Bronchial smooth muscle cell (primary cell): ENCODE results near the gene LSM2. TPM values are rescaled to one million over a fixed set of nuclear protein-coding genes. Genes with fewer than 3 reads are reported as not detected.

Experiments used
- total RNA-seq: library from RNA; depleted of rRNA; stranded (reverse); fragments of >200 nt; gene quantifications from 2 replicates; pipeline ENCODE4 v1.2.1, GENCODE V29; 2014

LSM2 gene
- total RNA-seq, result 17.8 and 19.1 TPM in 2 replicates

GRCh38 chr6:31806470-31807272 is at the start of gene LSM2:
TSS of gene LSM2 (minus strand) at chr6:31806966. CDS start at chr6:31806757, 209 bp downstream.

GRCh38 chr6:31827286-31828079 is 20.7 kb upstream of the LSM2 start, which contains the start of gene HSPA1B:
TSS of gene HSPA1B (plus strand) at chr6:31827738. CDS start at chr6:31827951, 213 bp downstream.

GRCh38 chr6:31815025-31815838 is 8.5 kb upstream of the LSM2 start, which contains the start of the genes HSPA1A and HSPA1L:
TSS of gene HSPA1A (plus strand) at chr6:31815543. CDS start at chr6:31815757, 214 bp downstream.
TSS of gene HSPA1L (minus strand) at chr6:31815283. CDS start at chr6:31811972, 3,311 bp downstream.

GRCh38 chr6:31795616-31796298 is 11.0 kb downstream of the LSM2 start, which contains the start of gene VARS1:
TSS of gene VARS1 (minus strand) at chr6:31795752. CDS start at chr6:31795217, 535 bp downstream.

GRCh38 chr6:31776989-31777666 is 29.6 kb downstream of the LSM2 start, which contains the start of gene VWA7:
TSS of gene VWA7 (minus strand) at chr6:31777328. CDS start at chr6:31776779, 549 bp downstream.

GRCh38 chr6:31762356-31762755 is 44.4 kb downstream of the LSM2 start, which contains the start of gene SAPCD1:
TSS of gene SAPCD1 (plus strand) at chr6:31762656. CDS start at chr6:31763055, 399 bp downstream.

Other genes starting within 250 kb of the LSM2 start
- gene LTA, start 234.7 kb downstream of the LSM2 start, total RNA-seq, result not detected in 2 replicates
- not detected in 2 replicates for gene TNF, start 231.4 kb downstream of the LSM2 start, total RNA-seq
- gene LTB, start 224.5 kb downstream of the LSM2 start, total RNA-seq, result not detected in 2 replicates
- gene LST1, start 220.7 kb downstream of the LSM2 start, total RNA-seq, result 0.09 and 0.32 TPM in 2 replicates
- gene NCR3, start 214.0 kb downstream of the LSM2 start, total RNA-seq, result not detected in 2 replicates
- gene AIF1, start 191.7 kb downstream of the LSM2 start, total RNA-seq, result not detected in 2 replicates
- 18.4 and 18.6 TPM in 2 replicates for gene PRRC2A, start 186.3 kb downstream of the LSM2 start, total RNA-seq
- gene BAG6, start 154.3 kb downstream of the LSM2 start, total RNA-seq, result 81.1 and 90.6 TPM in 2 replicates
- 1.6 and 1.8 TPM in 2 replicates for gene APOM, start 151.1 kb downstream of the LSM2 start, total RNA-seq
- 16.9 and 19.9 TPM in 2 replicates for gene C6orf47, start 146.2 kb downstream of the LSM2 start, total RNA-seq
- 12.2 and 14.3 TPM in 2 replicates for gene GPANK1, start 142.0 kb downstream of the LSM2 start, total RNA-seq
- gene CSNK2B, start 140.9 kb downstream of the LSM2 start, total RNA-seq, result 70.2 and 83.9 TPM in 2 replicates
- 2.2 and 4.0 TPM in 2 replicates for gene LY6G5B, start 137.0 kb downstream of the LSM2 start, total RNA-seq
- 0.09 and 0.63 TPM in 2 replicates for gene LY6G5C, start 125.9 kb downstream of the LSM2 start, total RNA-seq
- 54.5 and 96.4 TPM in 2 replicates for gene ABHD16A, start 103.6 kb downstream of the LSM2 start, total RNA-seq
- not detected in 2 replicates for gene LY6G6F, start 100.1 kb downstream of the LSM2 start, total RNA-seq
- gene LY6G6D, start 91.6 kb downstream of the LSM2 start, total RNA-seq, result 0.47 TPM in 1 of 2 replicates, not detected in the other
- gene LY6G6C, start 85.2 kb downstream of the LSM2 start, total RNA-seq, result not detected in 2 replicates
- gene MPIG6B, start 83.6 kb downstream of the LSM2 start, total RNA-seq, result not detected in 2 replicates
- gene DDAH2, start 77.7 kb downstream of the LSM2 start, total RNA-seq, result 152 and 207 TPM in 2 replicates
- gene CLIC1, start 70.4 kb downstream of the LSM2 start, total RNA-seq, result 521 and 664 TPM in 2 replicates
- gene MSH5, start 67.0 kb downstream of the LSM2 start, total RNA-seq, result 2.7 and 3.6 TPM in 2 replicates
- gene SAPCD1, start 44.3 kb downstream of the LSM2 start, total RNA-seq, result 0.26 and 1.3 TPM in 2 replicates
- gene VWA7, start 29.6 kb downstream of the LSM2 start, total RNA-seq, result 0.79 and 0.86 TPM in 2 replicates
- 28.1 and 36.1 TPM in 2 replicates for gene VARS1, start 11.2 kb downstream of the LSM2 start, total RNA-seq
- 1.7 and 2.3 TPM in 2 replicates for gene HSPA1L, start 8.3 kb upstream of the LSM2 start, total RNA-seq
- gene HSPA1A, start 8.6 kb upstream of the LSM2 start, total RNA-seq, result 92.2 and 182 TPM in 2 replicates
- gene HSPA1B, start 20.8 kb upstream of the LSM2 start, total RNA-seq, result 149 and 280 TPM in 2 replicates
- 73.7 and 87.3 TPM in 2 replicates for gene NEU1, start 55.9 kb upstream of the LSM2 start, total RNA-seq
- gene SLC44A4, start 72.0 kb upstream of the LSM2 start, total RNA-seq, result 0.52 TPM in 1 of 2 replicates, not detected in the other
- 76.3 and 106 TPM in 2 replicates for gene EHMT2, start 90.7 kb upstream of the LSM2 start, total RNA-seq
- 9.6 and 14.6 TPM in 2 replicates for gene ZBTB12, start 95.1 kb upstream of the LSM2 start, total RNA-seq
- gene C2, start 120.8 kb upstream of the LSM2 start, total RNA-seq, result 0.86 and 2.0 TPM in 2 replicates
- gene CFB, start 139.1 kb upstream of the LSM2 start, total RNA-seq, result 33.7 and 56.8 TPM in 2 replicates
- gene NELFE, start 152.0 kb upstream of the LSM2 start, total RNA-seq, result 81.3 and 85.3 TPM in 2 replicates
- 55.6 and 56.4 TPM in 2 replicates for gene SKIC2, start 152.2 kb upstream of the LSM2 start, total RNA-seq
- gene DXO, start 165.2 kb upstream of the LSM2 start, total RNA-seq, result 7.7 and 8.2 TPM in 2 replicates
- gene C4A, start 175.1 kb upstream of the LSM2 start, total RNA-seq, result 13.1 and 13.6 TPM in 2 replicates
- 8.8 and 15.4 TPM in 2 replicates for gene C4B, start 207.8 kb upstream of the LSM2 start, total RNA-seq
- gene CYP21A2, start 231.4 kb upstream of the LSM2 start, total RNA-seq, result under 0.01 TPM in 1 of 2 replicates, not detected in the other